Measurements from ENCODE around the gene SV2C. TPM values are rescaled to one million over a fixed set of nuclear protein-coding genes. Genes with fewer than 3 reads are reported as not detected.

The SV2C gene
- polyA plus RNA-seq, 3 donors, result 0.01 to 0.02 TPM; not detected in 1

- Histone ChIP-seq H3K4me1 (ENCODE audit: control insufficient read depth in 1 of 2, insufficient read depth in 2 of 2, low read length in 2 of 2) (peaks cover 12 to 17% of the 10 kb centered on the region in 2 donors), H3K4me3 (replicated peaks in 1 of 3; ENCODE audit: low read depth in 2 of 3, low read length in 3 of 3) (no peak overlapping the region), H3K27me3 (ENCODE audit: control insufficient read depth in 2 of 2, insufficient read depth in 2 of 2, low read length in 2 of 2) (no peaks in the 10 kb centered on the region), H4K20me1 (ENCODE audit: insufficient read depth, low read length) (no peaks in the 10 kb centered on the region), H3K27ac (ENCODE audit: low read depth in 1 of 2, low read length in 2 of 2) (no peak overlapping the region), H3K36me3 (replicated peaks in 1 of 2; ENCODE audit: control insufficient read depth in 1 of 2, insufficient read depth in 2 of 2, low read length in 2 of 2) (no peaks in the 10 kb centered on the region), H2AFZ (ENCODE audit: insufficient read depth, low read depth, low read length, poor library complexity, severe bottlenecking) (no peak overlapping the region), H3K9ac (ENCODE audit: insufficient read depth, low read length, poor library complexity, severe bottlenecking) (no peak overlapping the region), H3K4me2 (replicated peaks; ENCODE audit: extremely low read depth, low read length, poor library complexity, severe bottlenecking) (no peak overlapping the region), H3K9me3 (replicated peaks in 1 of 2; ENCODE audit: control insufficient read depth in 1 of 2, insufficient read depth in 1 of 2, low read length in 2 of 2) (no peaks in the 10 kb centered on the region), H3K79me2 (ENCODE audit: insufficient read depth, low read length) (no peaks in the 10 kb centered on the region)
- 97% methylated on average over 13 of the region's 14 CpGs for WGBS (ENCODE audit: insufficient coverage)
- peaks cover 0 to 1% (median 0%) of the 10 kb centered on the region in 3 donors for H3K27me3 Mint-ChIP-seq (ENCODE audit: low read depth in 3 of 3)
- peaks cover 0 to 1% (median 0%) of the 10 kb centered on the region in 7 donors for H3K9me3 Mint-ChIP-seq
- TF ChIP-seq, protein P1, sequence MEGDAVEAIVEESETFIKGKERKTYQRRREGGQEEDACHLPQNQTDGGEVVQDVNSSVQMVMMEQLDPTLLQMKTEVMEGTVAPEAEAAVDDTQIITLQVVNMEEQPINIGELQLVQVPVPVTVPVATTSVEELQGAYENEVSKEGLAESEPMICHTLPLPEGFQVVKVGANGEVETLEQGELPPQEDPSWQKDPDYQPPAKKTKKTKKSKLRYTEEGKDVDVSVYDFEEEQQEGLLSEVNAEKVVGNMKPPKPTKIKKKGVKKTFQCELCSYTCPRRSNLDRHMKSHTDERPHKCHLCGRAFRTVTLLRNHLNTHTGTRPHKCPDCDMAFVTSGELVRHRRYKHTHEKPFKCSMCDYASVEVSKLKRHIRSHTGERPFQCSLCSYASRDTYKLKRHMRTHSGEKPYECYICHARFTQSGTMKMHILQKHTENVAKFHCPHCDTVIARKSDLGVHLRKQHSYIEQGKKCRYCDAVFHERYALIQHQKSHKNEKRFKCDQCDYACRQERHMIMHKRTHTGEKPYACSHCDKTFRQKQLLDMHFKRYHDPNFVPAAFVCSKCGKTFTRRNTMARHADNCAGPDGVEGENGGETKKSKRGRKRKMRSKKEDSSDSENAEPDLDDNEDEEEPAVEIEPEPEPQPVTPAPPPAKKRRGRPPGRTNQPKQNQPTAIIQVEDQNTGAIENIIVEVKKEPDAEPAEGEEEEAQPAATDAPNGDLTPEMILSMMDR (IDR thresholded peaks at IDR 0.05), result no peak
- H3K36me3 Mint-ChIP-seq, result no peaks in the 10 kb centered on the region
- H3K27ac Mint-ChIP-seq, result no peak overlapping the region
- intact Hi-C loops (cut with micrococcal nuclease), result no loop called here
- H3K4me1 Mint-ChIP-seq, result no peaks in the 10 kb centered on the region
- H3K4me3 Mint-ChIP-seq, result no peak overlapping the region
- DNase-seq, result no peak
These were observed 197.3 kb downstream of the SV2C start for GRCh38 chr5:76280494-76280893.

DNA sequence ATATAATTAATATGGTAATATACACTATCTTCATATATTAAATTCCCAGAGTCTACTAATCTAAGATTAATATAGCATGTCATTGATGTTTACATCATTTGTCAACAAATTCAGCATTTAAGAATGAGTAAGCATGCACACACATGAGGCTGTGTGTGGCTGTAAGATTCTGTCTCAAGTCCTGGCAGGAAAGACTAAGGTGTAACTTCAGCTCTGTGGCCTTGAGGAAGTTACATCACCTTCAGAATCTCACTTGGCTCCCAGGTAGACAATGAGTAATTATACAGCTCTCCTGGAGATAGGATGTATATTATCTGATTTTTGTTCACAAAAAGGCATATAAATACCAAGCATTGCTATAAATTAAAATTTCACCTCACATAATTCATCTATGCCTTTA, 200.5 kb downstream of the SV2C start:
- peaks cover 5 to 8% of the 10 kb centered on the region in 2 donors for H3K4me1 ChIP-seq (ENCODE audit: control insufficient read depth in 1 of 2, insufficient read depth in 2 of 2, low read length in 2 of 2)
- H3K4me3 ChIP-seq (replicated peaks in 1 of 3; ENCODE audit: low read depth in 2 of 3, low read length in 3 of 3), result no peak overlapping the region
- intact Hi-C loops (cut with micrococcal nuclease), result no loop called here
- no peak overlapping the region for H3K4me2 ChIP-seq (replicated peaks; ENCODE audit: extremely low read depth, low read length, poor library complexity, severe bottlenecking)
- no peak overlapping the region for H2AFZ ChIP-seq (ENCODE audit: insufficient read depth, low read depth, low read length, poor library complexity, severe bottlenecking)
- Mint-ChIP-seq H3K27me3 (ENCODE audit: low read depth in 3 of 3) (no peaks in the 10 kb centered on the region), H3K4me1 (peaks cover 2% of the 10 kb centered on the region), H3K27ac (no peak overlapping the region), H3K9me3 (peaks cover 0 to 7% (median 3%) of the 10 kb centered on the region in 7 donors), H3K4me3 (no peak overlapping the region), H3K36me3 (no peaks in the 10 kb centered on the region)
- TF ChIP-seq, protein P1 (IDR thresholded peaks at IDR 0.05), result no peak
- no peak for DNase-seq
- no peaks in the 10 kb centered on the region for H3K79me2 ChIP-seq (ENCODE audit: insufficient read depth, low read length)
- H4K20me1 ChIP-seq (ENCODE audit: insufficient read depth, low read length), result no peaks in the 10 kb centered on the region
- no peaks in the 10 kb centered on the region for H3K27me3 ChIP-seq (ENCODE audit: control insufficient read depth in 2 of 2, insufficient read depth in 2 of 2, low read length in 2 of 2)
- H3K36me3 ChIP-seq (replicated peaks in 1 of 2; ENCODE audit: control insufficient read depth in 1 of 2, insufficient read depth in 2 of 2, low read length in 2 of 2), result no peaks in the 10 kb centered on the region
- H3K9me3 ChIP-seq (replicated peaks in 1 of 2; ENCODE audit: control insufficient read depth in 1 of 2, insufficient read depth in 1 of 2, low read length in 2 of 2), result peaks cover 0 to 4% of the 10 kb centered on the region in 2 donors
- H3K27ac ChIP-seq (ENCODE audit: low read depth in 1 of 2, low read length in 2 of 2), result no peak overlapping the region
- H3K9ac ChIP-seq (ENCODE audit: insufficient read depth, low read length, poor library complexity, severe bottlenecking), result no peak overlapping the region

Measured in CD14-positive monocyte (primary cell).